Brain microvascular endothelial cell (primary cell): ENCODE data around the gene ARHGEF4.

Experiments used
- DNase-seq: peaks from one replicate; pipeline ENCODE4 v3.0.0-alpha.2; 2020
- H3K27ac ChIP-seq: fragments of 250-450 bp; sonication (Bioruptor Pico); 2 replicates; pipeline ENCODE4 v1.5.1; 2020; ENCODE audit warnings: mild to moderate bottlenecking, moderate library complexity
- H3K27me3 ChIP-seq: fragments of 250-450 bp; sonication (Bioruptor Pico); replicated peaks from 2 replicates; pipeline ENCODE4 v1.5.1; 2020; ENCODE audit warnings: mild to moderate bottlenecking
- H3K36me3 ChIP-seq: fragments of 250-450 bp; sonication (Bioruptor Pico); replicated peaks from 2 replicates; pipeline ENCODE4 v1.5.1; 2020; ENCODE audit warnings: mild to moderate bottlenecking
- H3K4me3 ChIP-seq: 2 replicates; pipeline ENCODE4 v1.5.1; 2011; ENCODE audit warnings: low read depth, mild to moderate bottlenecking, control low read depth, low read length, moderate library complexity
- CTCF ChIP-seq: IDR thresholded peaks from 2 replicates; pipeline ENCODE4 v1.5.1; 2011; ENCODE audit warnings: low read depth, mild to moderate bottlenecking, moderate library complexity, low read length, control low read depth, inconsistent platforms; ENCODE audit errors: missing control alignments
- in situ Hi-C: cut with HindIII; loops from 2 replicates; pipeline ENCODE4 v1.10.0; 2017; ENCODE audit warnings: low sequenced_read_pairs, low pct_ligation_motif_present

The ARHGEF4 gene

GRCh38 chr2:130869441-130870160 lies 32.9 kb downstream of the ARHGEF4 start:
- no peak overlapping the region for H3K27ac ChIP-seq
- DNase-seq = no peak
- H3K36me3 ChIP-seq = no peaks in the 10 kb centered on the region
- no peak for TF ChIP-seq CTCF
- H3K4me3 ChIP-seq = no peak overlapping the region
- in situ Hi-C loops = no loop called here
- no peaks in the 10 kb centered on the region for H3K27me3 ChIP-seq

GRCh38 chr2:130870161-130870485 lies 33.4 kb downstream of the ARHGEF4 start:
- in situ Hi-C loops = no loop called here
- Histone ChIP-seq H3K4me3 (no peak overlapping the region), H3K27me3 (no peaks in the 10 kb centered on the region), H3K27ac (no peak overlapping the region), H3K36me3 (no peaks in the 10 kb centered on the region)
- no peak for TF ChIP-seq CTCF
- DNase-seq = no peak

GRCh38 chr2:130870779-130871178 lies 34.1 kb downstream of the ARHGEF4 start:
- Histone ChIP-seq H3K27ac (no peak overlapping the region), H3K36me3 (no peaks in the 10 kb centered on the region), H3K27me3 (no peaks in the 10 kb centered on the region), H3K4me3 (no peak overlapping the region)
- no peak for DNase-seq
- in situ Hi-C loops = no loop called here
- TF ChIP-seq CTCF = no peak

GRCh38 chr2:130871843-130872740 lies 35.4 kb downstream of the ARHGEF4 start:
- H3K4me3 ChIP-seq = no peak overlapping the region
- no peaks in the 10 kb centered on the region for H3K27me3 ChIP-seq
- DNase-seq = no peak
- no peaks in the 10 kb centered on the region for H3K36me3 ChIP-seq
- in situ Hi-C loops = no loop called here
- no peak overlapping the region for H3K27ac ChIP-seq
- TF ChIP-seq CTCF = no peak

- Histone ChIP-seq H3K27me3 (no peaks in the 10 kb centered on the region), H3K4me3 (no peak overlapping the region), H3K27ac (no peak overlapping the region), H3K36me3 (no peaks in the 10 kb centered on the region)
- no peak for TF ChIP-seq CTCF
- in situ Hi-C loops = no loop called here
- DNase-seq = no peak
Measured at GRCh38 chr2:130872741-130873125, 36.0 kb downstream of the ARHGEF4 start.
